HEK293T (cell line): ENCODE data around the gene SLC22A16.

Source experiments
- ARNT ChIP-seq: fragments of 450-650 bp; IDR thresholded peaks from 2 replicates; pipeline ENCODE4 v1.6.1; 2017; ENCODE audit warnings: mild to moderate bottlenecking
- BHLHE40 ChIP-seq: fragments of 450-650 bp; IDR thresholded peaks from 2 replicates; pipeline ENCODE4 v1.6.1; 2016; ENCODE audit warnings: mild to moderate bottlenecking, moderate library complexity, borderline replicate concordance
- ELF4 ChIP-seq: fragments of 450-650 bp; IDR thresholded peaks from 2 replicates; pipeline ENCODE4 v1.6.1; 2017; ENCODE audit warnings: antibody characterized with exemption
- FOXA1 ChIP-seq: fragments of 450-650 bp; IDR thresholded peaks from 2 replicates; pipeline ENCODE4 v1.6.1; 2016; ENCODE audit warnings: mild to moderate bottlenecking
- FOXK2 ChIP-seq: fragments of 450-650 bp; IDR thresholded peaks from 2 replicates; pipeline ENCODE4 v1.6.1; 2016; ENCODE audit warnings: mild to moderate bottlenecking
- FOXM1 ChIP-seq: fragments of 450-650 bp; IDR thresholded peaks from 2 replicates; pipeline ENCODE4 v1.6.1; 2017; ENCODE audit warnings: mild to moderate bottlenecking, borderline replicate concordance
- HDGF ChIP-seq: fragments of 450-650 bp; IDR thresholded peaks from 2 replicates; pipeline ENCODE4 v1.6.1; 2017; ENCODE audit warnings: antibody characterized with exemption, borderline replicate concordance
- L3MBTL2 ChIP-seq: fragments of 450-650 bp; conservative IDR thresholded peaks from 2 replicates; pipeline ENCODE4 v1.6.1; 2016; ENCODE audit warnings: mild to moderate bottlenecking
- NFRKB ChIP-seq: fragments of 450-650 bp; IDR thresholded peaks from 2 replicates; pipeline ENCODE4 v1.6.1; 2016; ENCODE audit warnings: mild to moderate bottlenecking, moderate library complexity
- SP1 ChIP-seq: fragments of 450-650 bp; IDR thresholded peaks from 2 replicates; pipeline ENCODE4 v1.6.1; 2017
- SUZ12 ChIP-seq: fragments of 450-650 bp; IDR thresholded peaks from 2 replicates; pipeline ENCODE4 v1.6.1; 2016; ENCODE audit warnings: mild to moderate bottlenecking
- TARDBP ChIP-seq: fragments of 450-650 bp; IDR thresholded peaks from 2 replicates; pipeline ENCODE4 v1.6.1; 2016
- ZNF384 ChIP-seq: fragments of 450-650 bp; IDR thresholded peaks from 2 replicates; pipeline ENCODE4 v1.6.1; 2016

DNA sequence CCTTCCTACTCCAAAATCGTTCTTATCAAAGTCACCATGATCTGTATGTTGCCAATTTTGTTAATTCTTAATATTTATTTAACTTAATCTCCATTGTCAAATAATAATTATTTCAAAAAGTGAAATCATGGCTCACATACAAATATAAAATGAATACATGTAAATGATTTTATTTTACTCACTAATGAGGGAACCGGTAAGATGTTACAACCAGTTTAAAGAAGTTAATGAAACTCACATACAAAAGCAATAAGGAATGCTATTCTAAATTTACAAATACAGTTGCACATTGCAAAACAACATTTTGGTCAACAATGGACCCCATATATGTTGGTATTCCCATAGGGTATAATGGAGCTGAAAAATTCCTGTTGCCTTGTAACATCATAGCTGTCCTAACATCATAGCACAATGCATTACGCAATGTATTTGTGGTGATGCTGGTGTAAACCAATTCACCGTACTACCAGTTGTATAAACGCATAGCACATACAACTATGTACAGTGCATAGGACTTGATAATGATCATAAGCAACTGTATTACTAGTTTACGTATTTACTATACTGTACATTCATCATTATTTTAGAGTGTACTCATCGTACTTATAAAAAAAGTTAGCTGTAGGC is 6.5 kb upstream of the SLC22A16 start:
- TF ChIP-seq NFRKB = no peak
- TF ChIP-seq FOXA1 = no peak
- no peak for TF ChIP-seq SP1
- no peak for TF ChIP-seq FOXM1
- no peak for TF ChIP-seq HDGF
- TF ChIP-seq SUZ12 = no peak
- no peak for TF ChIP-seq BHLHE40
- TF ChIP-seq ZNF384 = no peak
- no peak for TF ChIP-seq FOXK2
- no peak for TF ChIP-seq L3MBTL2
- no peak for TF ChIP-seq ELF4
- no peak for TF ChIP-seq TARDBP
- TF ChIP-seq ARNT = no peak
